ENCODE measurements around the gene IL7R. TPM values are rescaled to one million over a fixed set of nuclear protein-coding genes. Genes with fewer than 3 reads are reported as not detected.

IL7R gene
- total RNA-seq, 3 donors from 2014 or later, result 10.1 to 26.1 (median 16.7) TPM

- TF ChIP-seq POLR2AphosphoS5 (IDR thresholded peaks at IDR 0.05) (no peak), CTCF (IDR thresholded peaks at IDR 0.05) (no peak), POLR2A (IDR thresholded peaks at IDR 0.05) (no peak)
- Histone ChIP-seq H3K4me1 (no peaks in the 10 kb centered on the region), H3K9me3 (no peaks in the 10 kb centered on the region), H3K27me3 (no peaks in the 10 kb centered on the region), H3K27ac (no peak overlapping the region), H3K4me3 (peak overlapping the region; percentile 19 to 45 (median 25)), H3K36me3 (no peaks in the 10 kb centered on the region)
- intact Hi-C loops (cut with DNase I; ENCODE audit: low total_unique reads), result no loop called here
- DNase-seq (ENCODE audit: low spot score in 2 of 2), result no peak
Observed at GRCh38 chr5:35850967-35851680, 5.6 kb upstream of the IL7R start.

- intact Hi-C loops (cut with DNase I; ENCODE audit: low total_unique reads), result no loop called here
- H3K4me3 ChIP-seq, result no peak overlapping the region
- no peaks in the 10 kb centered on the region for H3K4me1 ChIP-seq
- no peak for TF ChIP-seq POLR2A (IDR thresholded peaks at IDR 0.05)
- TF ChIP-seq CTCF (IDR thresholded peaks at IDR 0.05), result no peak
- no peak for TF ChIP-seq POLR2AphosphoS5 (IDR thresholded peaks at IDR 0.05)
- H3K27me3 ChIP-seq, result no peaks in the 10 kb centered on the region
- H3K27ac ChIP-seq, result no peak overlapping the region
- no peaks in the 10 kb centered on the region for H3K36me3 ChIP-seq
- H3K9me3 ChIP-seq, result no peaks in the 10 kb centered on the region
- DNase-seq (ENCODE audit: low spot score in 2 of 2), result no peak
Observed at GRCh38 chr5:35852084-35852734, 4.5 kb upstream of the IL7R start.

GRCh38 chr5:35852773-35853172, 3.9 kb upstream of the IL7R start:
- Histone ChIP-seq H3K9me3 (no peaks in the 10 kb centered on the region), H3K4me3 (no peak overlapping the region), H3K27ac (no peak overlapping the region), H3K27me3 (no peaks in the 10 kb centered on the region), H3K36me3 (no peaks in the 10 kb centered on the region), H3K4me1 (no peaks in the 10 kb centered on the region)
- no peak for DNase-seq (ENCODE audit: low spot score in 2 of 2)
- TF ChIP-seq POLR2AphosphoS5 (IDR thresholded peaks at IDR 0.05) (no peak), CTCF (IDR thresholded peaks at IDR 0.05) (no peak), POLR2A (IDR thresholded peaks at IDR 0.05) (no peak)
- intact Hi-C loops (cut with DNase I; ENCODE audit: low total_unique reads), result no loop called here

DNA sequence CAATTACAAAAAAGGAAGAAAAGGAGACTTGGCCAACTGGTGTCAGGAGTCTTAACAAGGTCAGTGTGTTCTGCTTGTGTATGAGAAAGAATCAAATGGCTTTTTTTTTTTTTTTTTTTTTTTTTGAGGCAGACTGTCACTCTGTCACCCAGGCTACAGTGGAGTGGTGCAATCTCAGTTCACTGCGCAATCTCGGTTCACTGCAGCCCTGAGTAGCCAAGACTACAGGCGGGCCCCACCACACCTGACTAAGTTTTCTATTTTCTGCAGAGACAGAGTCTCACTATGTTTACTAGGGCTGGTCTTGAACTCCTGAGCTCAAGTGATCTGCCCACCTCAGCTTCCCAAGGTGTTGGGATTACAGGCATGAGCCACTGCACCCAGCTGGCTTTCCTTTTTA, 3.1 kb upstream of the IL7R start:
- no peaks in the 10 kb centered on the region for H3K9me3 ChIP-seq
- TF ChIP-seq CTCF (IDR thresholded peaks at IDR 0.05) (no peak), POLR2A (IDR thresholded peaks at IDR 0.05) (no peak), POLR2AphosphoS5 (IDR thresholded peaks at IDR 0.05) (no peak)
- H3K36me3 ChIP-seq, result no peaks in the 10 kb centered on the region
- H3K4me1 ChIP-seq, result no peaks in the 10 kb centered on the region
- intact Hi-C loops (cut with DNase I; ENCODE audit: low total_unique reads), result no loop called here
- no peak for DNase-seq (ENCODE audit: low spot score in 2 of 2)
- H3K27me3 ChIP-seq, result no peaks in the 10 kb centered on the region
- H3K27ac ChIP-seq, result no peak overlapping the region
- no peak overlapping the region for H3K4me3 ChIP-seq

DNA sequence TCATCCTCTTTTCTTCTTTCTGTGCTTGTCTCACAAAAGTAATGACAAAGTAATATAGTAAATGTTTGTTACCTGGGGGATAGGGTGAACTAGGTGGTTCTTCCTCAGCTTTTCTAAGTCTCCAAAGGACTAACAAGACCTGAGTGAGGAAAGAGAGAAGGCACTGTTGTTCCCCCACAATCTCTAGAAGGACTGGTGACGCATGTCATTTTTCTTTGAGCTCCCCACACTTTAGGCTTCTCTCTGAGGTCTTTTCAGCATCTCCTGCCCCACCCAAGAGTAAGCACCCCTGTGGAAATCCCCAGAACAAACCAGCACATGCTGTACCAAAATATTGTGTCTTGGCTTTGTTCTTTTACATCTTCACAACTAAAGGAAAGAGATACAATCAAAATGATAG, 2.4 kb upstream of the IL7R start:
- Histone ChIP-seq H3K27me3 (no peaks in the 10 kb centered on the region), H3K4me3 (no peak overlapping the region)

More for the DNA sequence above, 2.4 kb upstream of the IL7R start:
- TF ChIP-seq POLR2AphosphoS5 (IDR thresholded peaks at IDR 0.05) (no peak), POLR2A (IDR thresholded peaks at IDR 0.05) (no peak), CTCF (IDR thresholded peaks at IDR 0.05) (no peak)
- Histone ChIP-seq H3K9me3 (no peaks in the 10 kb centered on the region), H3K36me3 (no peaks in the 10 kb centered on the region), H3K4me1 (no peaks in the 10 kb centered on the region), H3K27ac (peak overlapping the region in 1 of 2 donors; percentile 3)
- intact Hi-C loops (cut with DNase I; ENCODE audit: low total_unique reads), result no loop called here
- DNase-seq (ENCODE audit: low spot score in 2 of 2), result no peak

All from breast epithelium (tissue), 4 donors.